Osteocyte (in vitro differentiated cells): ENCODE measurements around the gene LRRC23. TPM values are rescaled to one million over a fixed set of nuclear protein-coding genes. Genes with fewer than 3 reads are reported as not detected.

Source experiments
- DNase-seq: peaks from one replicate; pipeline ENCODE4 v3.0.0; 2021; ENCODE audit warnings: mixed read lengths; ENCODE audit not compliant: unreplicated experiment; ENCODE audit errors: extremely low spot score
- H3K27ac Mint-ChIP-seq: one replicate; pipeline ENCODE4 v1.8.0; 2021; ENCODE audit warnings: mild to moderate bottlenecking, mixed read lengths; ENCODE audit not compliant: unreplicated experiment
- H3K27me3 Mint-ChIP-seq: one replicate; pipeline ENCODE4 v1.8.0; 2021; ENCODE audit warnings: mixed read lengths; ENCODE audit not compliant: unreplicated experiment
- H3K36me3 Mint-ChIP-seq: one replicate; pipeline ENCODE4 v1.8.0; 2021; ENCODE audit warnings: mixed read lengths; ENCODE audit not compliant: unreplicated experiment
- H3K4me1 Mint-ChIP-seq: one replicate; pipeline ENCODE4 v1.8.0; 2021; ENCODE audit warnings: mixed read lengths; ENCODE audit not compliant: unreplicated experiment
- H3K4me3 Mint-ChIP-seq: one replicate; pipeline ENCODE4 v1.8.0; 2021; ENCODE audit warnings: mild to moderate bottlenecking, moderate library complexity, mixed read lengths; ENCODE audit not compliant: unreplicated experiment
- H3K9me3 Mint-ChIP-seq: one replicate; pipeline ENCODE4 v1.8.0; 2021; ENCODE audit warnings: mixed read lengths; ENCODE audit not compliant: unreplicated experiment
- CTCF ChIP-seq: fragments of 200-600 bp; sonication (generic); IDR thresholded peaks from 2 replicates; pipeline ENCODE4 v1.5.0; 2021; ENCODE audit warnings: antibody characterized with exemption, mild to moderate bottlenecking, moderate library complexity
- total RNA-seq: library from RNA; stranded (reverse); gene quantifications from 2 replicates; pipeline ENCODE4 v1.2.1, GENCODE V29; 2021

The LRRC23 gene
- total RNA-seq, 1 donor from 2014 or later, result 11.3 TPM

- TF ChIP-seq CTCF, result no peak
- DNase-seq, result no peak
- H3K36me3 Mint-ChIP-seq, result no peaks in the 10 kb centered on the region
- H3K4me3 Mint-ChIP-seq, result no peak overlapping the region
- no peak overlapping the region for H3K27ac Mint-ChIP-seq
- no peaks in the 10 kb centered on the region for H3K9me3 Mint-ChIP-seq
- H3K27me3 Mint-ChIP-seq, result no peaks in the 10 kb centered on the region
- peaks cover 33% of the 10 kb centered on the region for H3K4me1 Mint-ChIP-seq
These were observed 52.6 kb downstream of the LRRC23 start for GRCh38 chr12:6957151-6957701.

GRCh38 chr12:6957741-6958608, 53.4 kb downstream of the LRRC23 start:
- no peak overlapping the region for H3K27ac Mint-ChIP-seq
- H3K4me1 Mint-ChIP-seq, result peaks cover 28% of the 10 kb centered on the region
- TF ChIP-seq CTCF, result no peak
- DNase-seq, result no peak
- no peaks in the 10 kb centered on the region for H3K27me3 Mint-ChIP-seq
- no peak overlapping the region for H3K4me3 Mint-ChIP-seq
- no peaks in the 10 kb centered on the region for H3K36me3 Mint-ChIP-seq
- no peaks in the 10 kb centered on the region for H3K9me3 Mint-ChIP-seq

- Mint-ChIP-seq H3K9me3 (no peaks in the 10 kb centered on the region), H3K27me3 (no peaks in the 10 kb centered on the region), H3K4me1 (peaks cover 21% of the 10 kb centered on the region), H3K36me3 (no peaks in the 10 kb centered on the region), H3K4me3 (no peak overlapping the region), H3K27ac (no peak overlapping the region)
- no peak for TF ChIP-seq CTCF
- DNase-seq, result no peak
These were observed 54.0 kb downstream of the LRRC23 start for GRCh38 chr12:6958609-6959057.

GRCh38 chr12:6959058-6959804, 54.6 kb downstream of the LRRC23 start:
- no peak overlapping the region for H3K27ac Mint-ChIP-seq
- no peak for TF ChIP-seq CTCF
- no peaks in the 10 kb centered on the region for H3K27me3 Mint-ChIP-seq
- no peaks in the 10 kb centered on the region for H3K36me3 Mint-ChIP-seq
- peaks cover 15% of the 10 kb centered on the region for H3K4me1 Mint-ChIP-seq
- DNase-seq, result no peak
- no peaks in the 10 kb centered on the region for H3K9me3 Mint-ChIP-seq
- H3K4me3 Mint-ChIP-seq, result no peak overlapping the region
